NCI-H2081 (cell line): ENCODE measurements around the gene SUSD3.

Experiments
- DNase-seq, 2 experiments: peaks; one replicate each; lab custom pipeline; 2025; lab: John Stamatoyannopoulos, UW

The SUSD3 gene

GRCh38 chr9:93077367-93077766, 18.9 kb downstream of the SUSD3 start:
- DNase-seq: no peak

GRCh38 chr9:93077811-93078210, 19.3 kb downstream of the SUSD3 start:
- no peak for DNase-seq

- DNase-seq: no peak
Observed at GRCh38 chr9:93079371-93079770, 20.9 kb downstream of the SUSD3 start.

GRCh38 chr9:93080406-93080805, 21.9 kb downstream of the SUSD3 start:
- DNase-seq: no peak

GRCh38 chr9:93081081-93081529, 22.6 kb downstream of the SUSD3 start:
- DNase-seq: no peak

GRCh38 chr9:93081931-93082330, 23.4 kb downstream of the SUSD3 start:
- no peak for DNase-seq

- no peak for DNase-seq
Observed at GRCh38 chr9:93082841-93083411, 24.4 kb downstream of the SUSD3 start.

- no peak for DNase-seq
Observed at GRCh38 chr9:93083592-93084470, 25.3 kb downstream of the SUSD3 start.

GRCh38 chr9:93084471-93084881, 26.0 kb downstream of the SUSD3 start:
- DNase-seq: no peak

- no peak for DNase-seq
Observed at GRCh38 chr9:93085676-93086075, 27.2 kb downstream of the SUSD3 start.

GRCh38 chr9:93086447-93087224, 28.1 kb downstream of the SUSD3 start:
- DNase-seq: no peak

GRCh38 chr9:93087971-93088655, 29.6 kb downstream of the SUSD3 start:
- DNase-seq: no peak

- no peak for DNase-seq
Observed at GRCh38 chr9:93088656-93089015, 30.1 kb downstream of the SUSD3 start.

- DNase-seq: no peak
Observed at GRCh38 chr9:93089024-93089423, 30.5 kb downstream of the SUSD3 start.

- no peak for DNase-seq
Observed at GRCh38 chr9:93089481-93089991, 31.0 kb downstream of the SUSD3 start.

GRCh38 chr9:93090091-93090655, 31.7 kb downstream of the SUSD3 start:
- no peak for DNase-seq

GRCh38 chr9:93091056-93091452, 32.6 kb downstream of the SUSD3 start:
- DNase-seq: no peak

GRCh38 chr9:93091453-93092081, 33.1 kb downstream of the SUSD3 start:
- no peak for DNase-seq

GRCh38 chr9:93092251-93092991, 33.9 kb downstream of the SUSD3 start:
- no peak for DNase-seq

GRCh38 chr9:93093127-93093876, 34.8 kb downstream of the SUSD3 start:
- no peak for DNase-seq
